Measurements from ENCODE around the gene NELL2.
"Not testable (repeated sequence)": the region's sequence is repeated elsewhere in the genome, so short reads cannot be mapped to it uniquely, and the experiment has no call there.

The NELL2 gene

DNA sequence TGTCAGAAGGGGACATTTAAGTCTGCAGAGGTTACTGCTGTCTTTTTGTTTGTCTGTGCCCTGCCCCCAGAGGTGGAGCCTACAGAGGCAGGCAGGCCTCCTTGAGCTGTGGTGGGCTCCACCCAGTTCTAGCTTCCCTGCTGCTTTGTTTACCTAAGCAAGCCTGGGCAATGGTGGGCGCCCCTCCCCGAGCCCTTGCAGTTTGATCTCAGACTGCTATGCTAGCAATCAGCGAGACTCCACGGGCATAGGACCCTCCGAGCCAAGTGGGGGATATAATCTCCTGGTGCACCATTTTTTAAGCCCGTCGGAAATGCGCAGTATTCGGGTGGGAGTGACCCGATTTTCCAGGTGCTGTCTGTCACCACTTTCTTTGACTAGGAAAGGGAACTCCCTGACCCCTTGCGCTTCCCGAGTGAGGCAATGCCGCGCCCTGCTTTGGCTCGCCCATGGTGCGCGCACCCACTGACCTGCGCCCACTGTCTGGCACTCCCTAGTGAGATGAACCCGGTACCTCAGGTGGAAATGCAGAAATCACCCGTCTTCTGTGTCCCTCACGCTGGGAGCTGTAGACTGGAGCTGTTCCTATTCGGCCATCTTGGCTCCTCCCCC lies 189.2 kb downstream of the NELL2 start:
- DNase-seq, result not testable (repeated sequence)

DNA sequence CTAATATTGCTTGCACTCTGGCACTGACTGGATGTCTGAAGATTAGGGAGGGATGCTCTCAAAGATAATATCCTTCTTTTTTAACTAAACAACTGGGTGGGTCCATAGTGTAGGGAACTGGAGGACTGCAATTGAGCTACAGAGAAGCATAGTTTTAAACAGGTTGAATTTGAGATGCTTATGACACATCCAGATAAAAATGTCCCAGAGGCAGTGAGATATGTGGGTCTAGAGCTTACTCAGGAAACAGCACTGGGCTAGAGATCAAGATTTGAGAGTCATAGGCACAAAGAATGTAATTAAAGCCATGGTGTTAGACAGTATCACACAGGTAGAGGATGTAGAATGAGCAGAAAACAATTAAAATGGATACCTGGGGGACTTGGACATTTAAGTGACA lies 198.4 kb downstream of the NELL2 start:
- no peak for DNase-seq

DNA sequence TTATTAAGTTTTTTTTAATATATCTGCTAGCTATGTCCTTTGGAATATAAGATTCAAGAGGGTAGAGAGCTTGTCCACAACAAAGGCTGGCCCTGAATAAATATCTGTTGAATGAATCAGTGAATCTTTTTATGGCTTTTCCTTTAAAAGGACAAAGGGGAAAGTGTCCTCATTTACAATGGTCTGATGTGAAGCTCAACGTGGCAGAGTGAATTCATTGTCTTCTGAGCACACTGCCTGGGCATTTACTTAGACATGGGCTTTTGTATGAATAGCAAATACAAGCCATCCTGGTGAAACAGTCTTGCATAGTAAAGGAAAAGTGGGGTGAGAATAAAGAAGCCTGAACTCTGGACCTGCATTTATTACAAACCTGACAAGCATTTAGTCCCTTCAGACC lies 201.2 kb downstream of the NELL2 start:
- no peak for DNase-seq

DNA sequence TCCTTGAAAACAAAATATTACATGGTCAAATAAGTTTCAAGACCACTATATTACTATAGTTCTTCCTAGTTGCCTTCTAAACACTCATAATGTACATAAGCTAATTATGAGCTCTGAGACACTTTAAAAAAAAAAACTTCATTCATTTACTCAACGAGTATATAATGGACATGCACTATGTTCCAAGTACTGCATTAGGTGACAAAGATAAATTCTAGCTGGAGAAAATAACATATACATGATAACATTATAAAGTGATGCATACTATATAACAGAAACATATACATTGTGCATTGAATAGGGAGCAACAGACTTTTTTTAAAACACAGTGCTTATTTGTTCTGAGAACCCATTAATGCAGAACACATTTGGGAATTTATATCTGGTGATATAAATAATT lies 202.3 kb downstream of the NELL2 start:
- DNase-seq, result no peak

DNA sequence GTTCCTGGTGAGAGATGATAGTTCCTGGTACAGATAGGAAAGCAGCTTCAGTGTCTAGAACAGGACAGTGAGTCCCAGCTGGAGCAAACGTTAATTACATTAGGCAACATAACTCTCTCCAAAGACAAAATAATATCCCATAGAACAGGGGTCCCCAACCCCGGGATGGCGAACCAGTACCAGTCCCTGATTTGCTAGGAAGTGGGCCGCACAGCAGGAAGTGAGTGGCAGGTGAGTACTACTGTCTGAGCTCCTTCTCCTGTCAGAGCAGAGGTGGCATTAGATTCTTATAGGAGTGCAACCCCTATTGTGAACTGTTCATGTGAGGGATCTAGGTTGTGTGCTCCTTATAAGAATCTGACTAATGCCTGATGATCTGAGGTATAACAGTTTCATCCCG lies 204.1 kb downstream of the NELL2 start:
- no peak for DNase-seq

DNA sequence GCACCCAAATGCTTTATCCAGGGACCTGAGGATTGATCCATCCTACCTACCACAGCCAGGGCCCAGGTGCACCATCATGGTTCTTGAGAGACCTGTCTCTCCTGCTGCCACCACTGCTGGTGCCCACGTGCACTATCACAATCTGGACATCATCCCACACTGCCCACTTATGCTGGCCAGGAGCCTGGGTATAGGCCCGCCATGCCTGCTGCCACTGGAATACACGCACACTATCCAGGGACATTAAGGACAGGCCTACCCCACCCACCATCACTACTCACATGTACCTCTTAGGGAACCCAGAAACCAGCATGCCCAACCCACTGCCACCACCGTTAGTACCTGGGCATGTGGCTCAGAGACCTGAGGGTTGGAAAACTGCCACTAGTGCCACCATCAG lies 207.7 kb downstream of the NELL2 start:
- DNase-seq, result no peak

DNA sequence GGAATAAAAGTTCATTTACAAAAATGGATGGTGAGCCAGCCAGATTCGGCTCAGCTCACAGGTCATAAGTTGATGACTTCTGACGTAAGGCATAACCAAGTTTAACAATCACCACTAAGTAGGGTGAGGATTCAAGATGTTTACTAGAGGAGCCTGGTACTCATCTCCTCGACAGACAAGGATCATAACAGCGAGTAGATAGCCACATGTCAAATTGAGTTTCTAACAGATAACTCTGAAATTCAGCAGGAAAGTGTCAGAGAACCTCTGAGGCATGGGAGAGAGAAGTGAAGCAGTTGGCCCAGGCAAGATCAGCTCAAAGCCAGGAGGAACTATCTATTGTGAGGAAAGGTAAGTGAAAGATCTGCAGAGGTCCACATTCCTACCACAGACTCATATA lies 208.7 kb downstream of the NELL2 start:
- DNase-seq, result no peak

DNA sequence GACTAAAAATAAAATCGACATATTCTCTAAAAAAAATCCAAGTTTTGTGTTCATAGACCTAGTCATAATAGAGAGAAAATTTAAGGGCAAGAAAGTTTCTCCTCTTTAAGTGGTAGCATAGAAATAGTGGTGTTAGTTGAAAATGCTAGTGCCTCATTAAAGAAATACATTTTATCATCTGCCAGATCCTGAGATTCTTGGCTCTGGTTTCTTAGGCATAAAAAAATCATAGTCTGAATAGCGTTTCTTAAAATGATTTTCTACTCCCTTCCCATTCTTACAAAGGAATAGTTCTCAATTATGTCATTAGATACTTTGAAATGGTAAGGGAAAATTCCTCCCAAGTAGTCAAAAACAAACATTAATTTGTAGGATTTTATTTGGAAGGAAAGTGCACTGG lies 212.8 kb downstream of the NELL2 start:
- DNase-seq, result no peak

DNA sequence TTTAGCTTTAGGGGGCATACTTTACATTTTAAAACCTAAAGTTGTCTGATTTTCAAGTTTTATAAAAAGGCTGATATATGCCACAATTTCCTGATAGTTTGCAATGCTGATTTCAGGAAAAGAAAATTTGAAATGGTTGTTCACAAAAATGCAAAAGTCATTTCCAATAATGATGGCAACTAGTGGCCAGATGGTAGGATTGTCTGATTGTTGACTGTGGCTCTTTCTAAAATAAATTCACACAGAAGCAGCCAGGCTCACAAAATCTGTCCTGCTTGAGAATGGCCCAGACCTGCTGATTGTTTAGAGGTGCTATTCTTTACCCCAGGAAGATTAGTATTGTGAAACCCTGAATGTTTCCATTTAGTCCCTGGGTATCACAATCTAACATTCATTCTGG lies 220.3 kb downstream of the NELL2 start:
- no peak for DNase-seq

DNA sequence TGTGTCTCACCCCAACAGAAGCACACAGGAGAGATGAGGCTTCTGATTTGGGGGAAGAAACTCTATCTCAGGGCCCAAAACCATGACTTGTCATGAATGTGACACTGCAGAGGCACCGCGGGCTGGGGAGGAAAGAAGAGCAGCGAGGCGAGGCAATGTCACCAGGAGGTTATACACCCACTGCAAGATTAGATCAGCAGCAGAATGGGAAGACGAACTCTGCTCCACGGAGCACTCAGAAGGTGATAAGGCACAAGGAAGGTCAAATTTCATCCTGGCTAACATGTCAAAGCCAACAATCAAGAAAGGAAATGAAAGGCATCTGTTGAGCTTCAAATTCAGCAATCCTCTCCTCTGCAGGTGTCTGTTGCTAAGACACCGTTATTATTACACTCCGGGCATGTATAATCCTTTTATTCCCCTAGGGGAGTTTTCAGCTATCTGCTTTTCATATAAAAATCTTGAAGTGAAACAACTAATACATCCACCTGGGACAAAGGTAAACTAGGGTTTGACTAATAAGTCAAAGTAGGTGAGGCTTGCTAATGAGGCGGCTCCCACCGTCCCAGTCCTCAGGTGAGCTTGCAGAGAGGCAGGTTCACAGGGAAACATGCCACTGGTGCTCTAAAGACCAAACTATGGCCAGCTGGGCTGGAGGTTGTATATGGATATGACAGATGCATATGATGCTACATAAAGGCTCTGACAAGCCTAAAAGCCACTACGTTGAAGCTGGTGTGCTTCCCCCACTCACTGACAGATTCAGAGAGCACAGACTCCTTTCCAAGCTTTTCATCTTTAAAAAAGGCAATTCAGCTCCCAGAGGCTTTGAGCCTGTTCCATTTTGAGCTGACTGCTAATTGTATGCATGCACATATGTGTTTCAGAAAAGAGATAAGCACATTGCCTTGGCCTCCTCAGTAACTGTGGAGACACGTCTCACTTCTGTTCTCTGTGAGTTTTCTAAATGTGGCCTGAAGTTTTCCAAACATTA lies 221.2 kb downstream of the NELL2 start:
- DNase-seq, result peak; percentile 3

DNA sequence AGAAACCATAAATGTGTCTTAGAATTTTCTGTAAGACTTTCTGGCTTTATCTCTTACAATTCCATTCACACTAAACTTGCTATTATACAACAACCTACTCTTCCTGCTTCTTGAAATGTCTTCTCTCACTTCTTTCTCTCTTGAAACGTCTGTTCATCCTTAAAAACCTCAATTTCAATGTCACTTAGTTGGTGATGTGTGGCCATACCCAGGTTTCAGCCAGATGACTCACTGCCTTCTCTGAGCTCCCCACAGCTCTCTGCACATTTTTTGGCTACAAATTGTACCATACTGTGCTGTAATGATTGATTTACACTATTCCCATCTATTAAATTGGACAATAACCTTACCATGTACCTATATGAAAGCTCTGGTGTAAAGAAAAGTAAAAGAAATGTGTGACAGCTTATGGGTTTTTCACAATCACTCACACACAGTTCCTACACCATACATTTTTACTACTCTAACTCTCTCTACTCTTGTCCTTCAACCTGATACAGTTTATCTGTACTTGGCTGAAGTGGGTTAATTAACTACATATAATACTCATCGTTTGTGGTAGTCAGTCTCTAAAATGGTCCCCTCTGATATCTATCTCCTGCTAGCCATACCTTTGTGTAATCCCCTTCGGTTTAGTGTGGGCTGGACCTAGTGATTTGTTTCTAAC lies 222.1 kb downstream of the NELL2 start:
- no peak for DNase-seq

DNA sequence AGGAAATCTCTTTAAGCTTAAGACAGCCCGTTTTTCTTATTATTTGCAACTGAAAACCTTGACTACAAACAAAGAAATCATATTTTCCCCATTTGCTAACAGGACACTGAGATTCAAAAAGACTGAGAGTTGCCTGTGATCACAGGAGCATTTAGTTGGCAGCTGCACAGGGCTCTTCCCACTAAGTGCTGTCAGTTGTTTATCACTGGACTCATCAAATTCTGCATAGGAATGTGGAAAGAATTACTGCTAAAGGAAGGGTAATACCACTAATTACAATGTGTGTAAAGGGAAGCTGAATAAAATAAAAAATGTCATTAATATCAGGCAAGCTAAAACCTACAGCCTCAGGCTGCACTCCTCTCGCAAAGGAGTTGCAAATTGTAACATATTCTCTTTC lies 226.4 kb downstream of the NELL2 start:
- no peak for DNase-seq

DNA sequence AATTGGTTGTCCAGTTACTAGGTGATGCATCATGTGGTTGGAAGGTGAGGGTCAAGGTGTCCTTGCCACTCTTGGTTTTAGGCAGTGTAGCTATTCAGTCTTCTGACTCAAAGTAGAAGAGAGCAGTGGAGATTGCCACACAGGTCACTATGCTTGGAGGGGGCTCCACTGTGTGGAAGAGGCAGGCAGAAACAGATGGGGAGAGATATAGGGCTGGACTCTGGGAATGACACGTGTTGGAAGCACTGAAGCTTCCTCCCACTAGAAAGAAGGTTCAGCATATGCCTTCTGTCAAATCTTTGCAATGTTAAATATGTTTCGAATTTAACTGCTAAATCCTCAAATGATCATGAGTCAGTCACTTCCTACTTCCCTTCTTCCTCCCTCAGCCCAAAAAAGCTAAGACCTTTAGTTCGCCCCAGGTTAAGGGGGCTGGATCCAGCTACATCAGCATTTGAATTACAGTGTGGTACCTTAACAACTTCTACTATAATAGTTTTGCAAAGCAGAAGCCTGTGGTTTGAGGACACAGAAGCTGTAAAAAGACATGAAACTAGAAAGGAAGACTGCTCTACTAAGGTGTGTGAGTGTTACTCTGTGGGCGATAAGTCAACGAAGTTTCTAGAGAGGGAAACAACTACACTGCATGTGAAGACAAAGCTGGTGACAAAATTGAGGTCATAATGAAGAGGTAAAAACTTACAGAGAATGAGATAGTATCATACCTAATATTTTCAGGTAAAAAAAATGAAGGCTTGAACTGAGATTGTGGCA lies 228.0 kb downstream of the NELL2 start:
- DNase-seq, result no peak

DNA sequence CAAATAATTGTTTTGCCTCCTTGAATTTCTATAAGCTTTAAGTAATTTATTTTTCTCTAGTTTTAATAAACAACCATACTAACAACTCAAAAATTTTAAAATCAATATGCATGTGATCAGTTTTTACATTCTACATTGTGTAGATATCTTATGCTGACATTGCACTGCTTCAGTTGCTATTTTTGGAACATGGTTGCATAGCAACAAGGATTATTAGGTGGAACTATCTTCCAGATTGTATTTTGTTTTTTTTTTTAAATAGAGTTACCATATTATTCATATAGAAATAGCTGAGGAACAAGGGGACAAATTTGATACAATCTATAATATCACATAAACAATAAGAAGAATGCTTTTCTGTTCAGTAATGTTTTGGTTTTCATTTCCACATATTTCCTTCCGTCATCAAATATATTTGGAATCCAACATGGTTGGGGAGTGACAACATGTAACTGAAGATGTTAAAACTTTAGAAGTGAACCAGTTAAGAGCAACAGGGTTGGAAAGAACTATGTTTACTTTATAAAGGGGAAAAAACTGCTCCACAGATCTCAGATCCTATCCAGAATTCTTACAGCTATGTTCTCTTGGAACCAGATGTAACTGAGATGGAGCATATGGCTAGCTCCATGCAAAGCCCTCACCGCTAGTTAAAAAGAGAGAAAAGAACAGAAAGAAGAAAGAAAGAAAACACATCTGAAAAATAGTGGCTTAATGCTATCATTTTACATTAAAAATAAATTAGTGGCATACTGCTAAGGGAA lies 235.5 kb downstream of the NELL2 start:
- no peak for DNase-seq

DNA sequence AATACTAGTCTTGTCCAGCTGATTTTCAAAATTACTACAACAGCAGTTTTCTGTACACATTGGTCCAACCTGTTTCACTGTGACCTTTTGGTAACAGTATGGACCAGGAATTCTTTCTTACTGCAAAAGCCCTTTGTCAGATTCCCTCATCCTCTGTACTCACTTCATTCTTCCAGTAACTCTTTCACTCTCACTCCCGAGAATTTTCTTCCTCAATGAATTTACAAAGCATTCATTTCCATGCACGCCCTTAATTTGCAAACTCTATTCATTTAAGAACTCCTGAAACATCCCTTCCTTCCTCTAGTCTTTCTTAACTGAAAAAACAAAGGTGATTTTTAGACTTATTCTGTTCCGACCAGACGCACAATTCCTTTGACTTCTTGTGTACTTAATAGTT lies 238.2 kb downstream of the NELL2 start:
- no peak for DNase-seq

DNA sequence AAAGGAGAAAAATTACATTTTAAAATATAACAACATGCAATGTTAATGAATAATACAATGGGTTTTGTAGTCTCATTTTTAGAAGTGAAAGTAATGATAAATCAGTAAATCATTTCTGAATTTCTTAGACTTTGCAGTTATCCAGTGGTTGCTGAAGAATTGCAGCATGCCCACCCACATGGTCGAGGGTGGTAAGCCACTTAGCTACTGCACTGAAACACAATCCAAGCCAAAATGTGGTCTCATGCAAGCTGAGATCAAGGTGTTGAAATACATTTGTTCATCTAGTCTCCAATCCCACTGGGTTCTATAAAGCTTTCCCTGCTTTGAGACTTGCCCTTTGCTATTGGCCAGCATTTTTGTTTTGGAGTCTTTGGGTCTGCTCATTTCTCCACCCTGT lies 247.9 kb downstream of the NELL2 start:
- DNase-seq, result no peak

DNA sequence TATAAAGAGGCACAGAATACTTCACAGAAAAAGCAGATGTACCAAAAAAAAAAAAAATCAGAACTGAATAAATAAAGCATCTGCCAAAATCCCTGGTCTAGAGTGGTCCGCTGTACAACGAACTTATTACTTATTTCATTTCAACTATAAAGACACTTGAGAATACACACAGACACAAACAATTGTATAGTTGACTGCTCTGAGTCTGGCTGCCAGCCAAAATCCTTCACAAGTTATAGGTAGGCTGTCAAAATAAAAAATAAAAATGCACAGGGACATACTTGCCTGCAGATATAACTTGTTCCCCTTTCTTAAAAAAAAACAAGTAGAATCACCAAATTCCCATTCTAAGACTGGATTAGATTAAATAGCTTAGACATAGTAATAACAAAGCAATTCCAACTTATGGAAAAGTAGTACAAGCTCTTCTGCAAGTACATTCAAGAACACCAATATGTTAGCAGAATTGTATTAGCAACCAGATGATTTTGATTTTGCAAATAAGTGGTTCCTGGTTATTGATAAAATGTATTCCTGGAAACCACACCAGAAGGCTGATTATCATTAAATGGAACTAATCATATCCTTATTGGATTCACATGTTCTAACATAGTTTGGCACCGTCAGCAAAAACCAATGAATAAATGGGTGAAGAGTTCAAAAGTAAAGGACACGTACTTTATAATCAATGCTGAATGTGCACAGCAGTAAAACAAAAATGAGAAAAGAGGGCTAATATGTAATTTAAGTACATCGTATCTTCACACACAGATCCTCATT lies 248.5 kb downstream of the NELL2 start:
- DNase-seq, result no peak

DNA sequence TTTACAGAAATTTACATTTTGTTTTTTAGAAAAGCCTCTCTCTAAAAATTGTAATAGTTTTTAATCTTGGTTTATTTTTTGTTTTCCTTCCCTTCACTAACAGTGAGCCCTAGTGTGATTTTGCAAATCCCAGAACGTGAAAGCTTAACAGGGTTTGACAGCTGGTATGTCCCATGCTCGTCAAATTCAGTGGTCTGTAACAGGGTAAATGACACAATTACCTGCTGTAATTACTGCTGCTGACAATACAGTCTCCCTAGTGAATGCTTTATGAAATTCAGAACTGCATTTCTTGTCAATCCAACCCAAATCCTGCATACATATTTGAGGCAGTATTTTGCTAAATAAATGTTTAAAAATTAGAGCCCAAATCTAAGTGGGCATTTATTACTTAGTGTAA lies 249.2 kb downstream of the NELL2 start:
- no peak for DNase-seq

DNA sequence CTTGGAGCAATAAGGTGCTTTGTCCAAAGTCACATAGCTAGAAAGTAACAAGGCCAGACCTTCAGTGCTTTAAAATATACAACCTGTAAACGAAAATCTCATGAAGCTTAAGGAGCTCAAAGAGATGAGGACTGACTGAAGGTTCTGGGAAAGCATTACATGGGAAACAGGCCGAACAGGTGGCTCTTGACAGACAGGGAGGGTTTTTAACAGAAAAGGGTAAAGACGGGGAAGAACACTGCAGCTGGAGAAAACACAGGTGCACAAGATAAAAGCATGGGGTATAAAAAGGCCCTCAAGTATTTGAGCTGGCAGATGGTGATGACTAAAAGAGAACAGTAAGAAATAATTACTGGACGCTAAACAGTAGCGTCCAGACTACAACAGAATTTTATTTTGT lies 257.2 kb downstream of the NELL2 start:
- DNase-seq, result no peak

DNA sequence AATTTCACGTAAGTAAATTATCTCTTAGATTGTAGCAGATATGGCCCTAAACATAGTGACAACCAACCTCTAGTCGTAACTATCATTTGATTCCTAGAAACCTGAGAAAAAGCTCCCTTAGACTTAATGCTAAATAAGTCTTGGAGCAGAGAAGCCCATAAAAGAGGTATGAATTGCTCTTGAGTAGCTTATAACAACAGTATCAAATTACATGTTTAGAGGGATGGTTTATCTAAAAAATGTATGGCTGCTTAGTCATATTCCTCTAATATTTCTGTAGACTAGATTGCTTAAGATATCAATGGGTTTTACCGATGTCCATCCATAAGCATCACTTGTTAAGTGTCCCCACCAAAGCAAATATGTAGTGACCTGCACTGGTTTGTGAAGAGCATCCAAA lies 259.7 kb downstream of the NELL2 start:
- no peak for DNase-seq

DNA sequence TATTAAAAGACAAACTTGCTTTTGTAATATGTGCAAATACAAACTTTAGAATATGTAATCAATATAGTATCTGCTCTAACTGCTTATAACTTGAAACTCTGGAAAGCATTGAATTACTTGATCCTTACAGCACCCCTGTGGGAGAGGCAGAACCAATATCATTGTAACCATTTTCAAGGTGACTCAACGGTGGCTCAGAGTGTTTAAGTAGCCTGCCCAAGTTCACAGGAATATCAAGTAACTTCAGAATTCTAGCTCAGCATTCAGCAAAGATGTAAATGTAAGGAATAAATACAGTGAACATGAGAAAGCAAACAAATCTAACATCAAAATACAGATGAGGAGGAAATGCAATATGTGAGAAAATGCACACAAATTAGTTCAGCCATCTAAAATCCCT lies 264.6 kb downstream of the NELL2 start:
- DNase-seq, result no peak

DNA sequence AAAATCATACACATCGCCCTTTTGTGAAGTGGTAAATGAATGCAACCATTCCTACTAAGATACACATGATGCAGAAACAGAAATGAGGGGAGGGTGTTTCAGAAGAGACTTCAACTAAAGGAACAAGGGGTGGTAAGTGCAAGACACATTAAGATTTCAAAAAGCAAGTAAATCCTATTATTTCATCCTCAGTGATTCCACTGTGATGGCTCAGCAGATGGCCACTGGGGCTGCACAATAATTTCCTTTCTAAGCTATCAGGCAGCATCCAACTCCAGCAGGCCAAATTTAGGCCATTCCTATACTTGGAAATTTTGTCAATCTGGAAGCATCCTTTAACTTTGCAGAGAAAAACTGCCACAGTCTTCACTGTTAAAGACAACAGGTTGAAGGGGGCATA lies 272.4 kb downstream of the NELL2 start:
- no peak for DNase-seq
